Stimulated activated CD8-positive, alpha-beta memory T cell treated with anti-CD3 and anti-CD28 coated beads, Interleukin-7, amount 100 ng/mL, for 48 hours (primary cell): Measurements from ENCODE around the gene CLCA2.

Experiments
- DNase-seq, 2 donors: peaks; one replicate each; pipeline ENCODE4 v3.0.0-alpha.2; 2020; ENCODE audit warnings: low read depth in 1 of 2; ENCODE audit errors: extremely low read depth in 1 of 2

CLCA2 gene

DNA sequence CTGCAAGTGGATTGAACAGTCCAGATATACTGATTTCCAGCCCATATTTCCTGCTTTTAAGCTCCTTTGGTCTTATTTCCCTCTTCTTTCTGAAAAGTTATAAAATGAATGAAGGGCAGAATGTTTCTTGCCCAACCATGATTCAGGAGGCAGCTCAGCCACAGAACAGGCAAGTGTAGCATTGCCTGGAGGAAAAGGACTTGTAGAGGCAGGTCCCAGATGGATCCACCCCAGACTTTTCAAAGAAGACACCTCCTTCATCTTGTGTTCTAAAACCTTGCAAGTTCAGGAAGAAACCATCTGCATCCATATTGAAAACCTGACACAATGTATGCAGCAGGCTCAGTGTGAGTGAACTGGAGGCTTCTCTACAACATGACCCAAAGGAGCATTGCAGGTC, at the start of gene CLCA2:
CLCA2 (plus strand) TSS at position 299 of the 400 bp plus-strand sequence; CDS start at position 376, 77 bp downstream.
- DNase-seq = no peak

DNA sequence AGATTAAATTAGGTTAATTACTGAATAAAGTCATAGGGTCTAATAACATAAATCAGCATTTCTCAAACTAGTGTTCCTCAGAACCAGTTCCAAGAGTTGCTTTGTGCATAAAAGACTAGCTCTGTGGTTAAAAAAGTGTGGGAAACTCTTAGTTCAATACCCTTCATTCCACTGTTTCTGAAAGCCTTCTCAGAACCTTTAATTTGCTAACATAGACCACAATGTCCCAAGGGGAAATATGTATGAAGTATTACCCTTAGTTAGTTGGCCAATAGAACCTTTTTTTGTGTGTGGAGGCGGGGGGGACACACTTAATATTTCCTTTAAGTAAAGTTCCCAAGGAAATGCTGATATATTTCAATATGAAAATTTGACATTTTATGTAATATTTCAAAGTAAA, 48.3 kb upstream of the CLCA2 start:
- DNase-seq = no peak

DNA sequence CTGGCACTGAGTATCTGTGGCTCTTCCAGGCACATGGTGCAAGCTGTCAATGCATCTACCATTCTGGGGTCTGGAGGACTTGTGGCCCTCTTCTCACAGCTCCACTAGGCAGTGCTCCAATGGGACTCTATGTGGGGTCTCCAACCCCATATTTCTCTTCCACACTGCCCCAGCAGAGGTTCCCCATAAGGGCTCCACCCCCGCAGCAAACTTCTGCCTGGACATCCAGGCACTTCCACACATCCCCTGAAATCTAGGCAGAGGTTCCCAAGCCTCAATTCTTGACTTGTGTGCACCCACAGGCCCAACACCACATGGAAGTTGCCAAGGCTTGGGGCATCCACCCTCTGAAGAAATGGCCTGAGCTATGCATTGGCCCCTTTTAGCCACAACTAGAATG, 46.6 kb upstream of the CLCA2 start:
- DNase-seq = no peak

GRCh38 chr1:86378813-86379212, 45.2 kb upstream of the CLCA2 start:
- no peak for DNase-seq

GRCh38 chr1:86380257-86380861, 43.6 kb upstream of the CLCA2 start:
- DNase-seq = no peak

DNA sequence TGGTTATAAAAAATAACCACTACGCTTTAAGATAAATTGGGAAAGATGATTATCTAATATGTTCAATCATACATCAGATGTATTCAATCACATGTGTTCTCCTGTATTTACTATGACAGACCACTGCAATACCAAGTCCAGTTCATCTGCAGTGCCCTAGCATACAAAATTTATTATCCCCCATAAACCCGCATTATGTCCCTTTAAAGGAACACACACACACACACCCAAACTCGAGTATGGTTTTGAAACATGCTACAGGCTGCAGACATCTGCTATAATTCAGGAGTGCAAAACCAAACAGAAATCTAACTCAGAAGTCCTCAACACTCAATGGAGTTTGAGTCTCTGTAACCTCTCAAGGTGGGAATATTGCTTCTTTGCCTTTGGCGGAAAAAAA, 42.7 kb upstream of the CLCA2 start:
- no peak for DNase-seq

- no peak for DNase-seq
Measured at GRCh38 chr1:86382878-86383277, 41.1 kb upstream of the CLCA2 start.

DNA sequence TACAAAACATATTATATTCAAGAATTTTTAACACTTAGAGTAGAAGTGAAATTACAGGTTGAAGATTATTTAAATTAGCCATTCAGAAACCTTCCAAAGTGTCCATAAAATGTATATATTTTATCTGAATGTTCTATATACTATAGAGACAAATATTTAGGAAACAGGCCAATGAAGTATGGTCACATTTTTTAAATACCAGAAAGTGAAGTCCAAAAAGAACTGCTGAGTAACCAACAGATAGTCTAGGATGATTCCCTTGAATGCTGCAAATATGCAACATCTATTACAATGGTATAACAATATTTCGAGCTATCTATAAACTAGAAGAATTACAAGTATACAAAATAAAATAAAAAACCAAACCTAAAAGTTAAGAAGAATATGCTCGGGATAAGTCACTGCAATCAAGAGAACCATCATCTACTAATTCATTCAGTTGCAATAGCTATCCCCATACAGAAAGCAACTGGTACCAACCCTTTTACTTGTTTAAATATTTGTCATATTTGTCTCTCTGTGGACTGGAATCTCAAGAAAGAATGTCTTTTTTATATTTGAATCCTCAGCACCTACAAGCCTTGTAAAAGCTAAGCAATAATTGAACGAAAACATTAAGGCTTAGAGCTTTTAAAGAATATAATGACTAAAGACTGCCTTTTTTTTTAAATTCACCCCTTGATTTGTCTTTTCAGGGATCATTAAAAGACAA, 35.9 kb upstream of the CLCA2 start:
- no peak for DNase-seq

- DNase-seq = no peak
Measured at GRCh38 chr1:86388777-86389176, 35.2 kb upstream of the CLCA2 start.

DNA sequence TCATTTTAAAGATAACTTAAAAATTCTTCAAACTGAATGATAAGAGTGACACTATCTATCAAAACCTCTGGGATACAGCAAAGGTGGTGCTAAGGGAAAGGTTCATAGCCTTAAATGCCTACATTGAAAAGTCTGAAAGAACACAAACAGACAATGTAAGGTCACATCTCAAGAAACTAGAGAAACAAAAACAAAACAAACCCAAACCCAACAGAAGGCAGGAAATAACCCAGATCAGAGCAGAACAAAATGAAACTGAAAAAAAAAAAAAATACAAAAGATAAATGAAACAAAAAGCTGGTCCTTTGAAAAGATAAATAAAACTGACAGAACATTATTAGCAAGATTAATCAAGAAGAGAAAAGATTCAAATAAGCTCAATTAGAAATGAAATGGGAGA, 34.7 kb upstream of the CLCA2 start:
- no peak for DNase-seq

- DNase-seq = no peak
Measured at GRCh38 chr1:86394416-86394815, 29.6 kb upstream of the CLCA2 start.

DNA sequence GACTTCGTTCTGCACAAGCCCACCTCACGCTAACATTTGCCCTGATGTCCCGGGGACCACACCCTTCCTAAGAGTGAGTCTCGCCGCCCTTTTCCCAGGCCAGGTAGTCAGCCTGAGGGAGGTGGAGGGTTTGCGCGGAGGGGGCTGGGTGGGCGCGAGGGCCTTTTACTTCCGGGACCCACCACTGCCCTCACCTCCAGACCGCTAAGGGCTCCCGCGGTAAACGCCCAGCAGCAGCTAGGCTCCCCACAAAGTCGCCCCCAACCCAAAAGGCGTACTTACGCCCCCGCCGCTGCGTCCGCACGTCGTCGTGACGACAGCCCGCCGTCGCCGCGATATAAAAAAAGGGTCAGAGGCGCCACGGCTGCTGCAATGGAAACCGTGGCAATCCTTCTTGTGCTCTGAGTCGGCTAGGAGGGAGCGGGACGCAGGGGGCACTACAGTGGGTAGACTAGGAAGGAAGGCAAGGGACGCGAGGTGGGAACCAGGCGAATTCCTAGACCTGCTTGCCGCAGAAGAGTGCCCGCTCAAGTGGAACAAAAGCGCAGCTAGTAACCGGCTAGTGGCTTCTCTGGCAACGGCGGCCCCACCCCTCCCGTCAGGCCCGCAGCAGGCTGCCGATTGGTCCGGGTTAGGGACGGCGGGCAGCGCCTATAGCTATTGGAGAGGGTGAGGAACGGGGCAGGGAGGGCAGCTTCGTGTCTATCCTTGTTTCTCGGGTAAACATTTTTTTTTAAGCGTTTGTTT, 28.0 kb upstream of the CLCA2 start, which contains the start of gene ODF2L:
ODF2L (minus strand) TSS at position 573 of the 747 bp plus-strand sequence. CDS start 9,296 bp downstream, outside the sequence.
- peak; percentile 81 to 86 for DNase-seq

DNA sequence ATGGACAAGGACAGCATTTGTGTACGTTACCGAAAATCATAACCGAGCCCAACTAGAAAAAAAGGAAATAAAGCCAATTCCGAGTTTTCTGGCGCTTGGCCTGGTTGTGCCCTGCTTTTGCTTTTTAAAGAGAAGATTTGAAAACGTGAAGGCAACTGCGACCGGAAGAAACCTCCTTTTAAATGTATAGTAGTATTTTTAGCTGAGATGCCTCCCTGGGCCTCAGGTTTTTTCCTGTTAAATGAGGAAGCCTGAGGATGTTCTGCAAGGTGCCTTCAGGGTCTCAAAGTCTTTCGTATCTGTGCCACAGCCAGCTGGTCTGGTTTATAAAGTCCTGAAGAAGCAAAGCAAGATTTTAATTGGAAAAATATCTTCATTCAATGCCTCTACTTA, 27.5 kb upstream of the CLCA2 start:
- no peak for DNase-seq

DNA sequence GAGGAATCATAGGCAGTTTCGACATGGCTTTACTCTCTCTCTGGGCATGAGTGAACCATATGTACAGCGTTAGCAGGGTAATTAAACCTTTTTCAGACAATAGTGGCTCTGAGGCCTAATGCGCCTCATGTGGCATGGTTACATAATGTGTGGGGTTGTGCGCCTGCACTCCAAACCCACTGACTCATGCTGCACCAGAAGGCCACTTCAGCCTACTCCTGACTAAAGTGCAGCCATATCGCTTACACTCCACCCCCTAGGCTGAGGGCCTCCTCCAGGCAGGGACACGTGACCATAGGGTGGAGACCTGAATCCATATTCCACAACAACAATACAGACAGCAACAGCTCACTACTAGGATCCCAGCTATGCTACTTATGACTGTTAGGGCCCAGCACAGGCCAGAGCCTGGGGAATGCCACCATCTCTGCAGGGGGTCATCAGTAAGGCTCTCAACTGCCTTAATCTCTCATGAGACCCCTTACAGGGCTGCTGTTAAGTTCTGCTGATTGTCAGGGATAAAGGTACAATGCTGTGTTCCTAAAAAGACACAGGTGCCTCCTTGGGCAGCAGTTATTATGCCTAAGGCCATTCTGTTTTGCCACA, 14.5 kb upstream of the CLCA2 start:
- DNase-seq = no peak

GRCh38 chr1:86410879-86411278, 13.1 kb upstream of the CLCA2 start:
- DNase-seq = no peak

- no peak for DNase-seq
Measured at GRCh38 chr1:86416343-86416742, 7.6 kb upstream of the CLCA2 start.

DNA sequence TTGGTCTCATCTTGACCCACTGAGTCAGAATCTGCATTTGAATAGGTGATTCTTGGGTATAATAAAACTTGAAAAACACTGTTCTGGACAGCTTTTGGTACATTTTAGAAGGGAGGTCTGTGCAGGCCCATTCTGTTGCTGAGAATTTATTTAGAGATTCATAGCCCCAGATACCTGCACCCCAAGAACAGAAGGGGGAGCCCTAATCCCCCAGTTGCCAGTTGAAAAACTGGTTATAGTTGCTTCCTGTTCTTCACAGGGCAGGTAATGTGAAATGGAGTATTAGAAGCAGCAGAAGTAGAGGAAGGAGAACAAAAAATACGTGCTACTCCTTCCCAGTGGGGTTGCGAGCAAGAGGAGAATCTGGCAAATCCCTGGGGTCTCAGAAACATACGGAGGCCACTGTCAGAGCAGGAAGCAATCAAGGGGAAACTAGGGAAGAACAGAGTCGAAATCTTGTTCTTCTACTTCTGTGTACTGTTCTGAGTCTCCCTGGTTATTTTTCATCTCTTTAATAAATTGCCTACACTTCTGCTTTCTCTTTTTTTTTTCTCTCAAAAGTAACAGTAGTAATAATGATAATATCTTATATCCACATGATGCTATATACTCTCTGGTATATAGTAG, 4.6 kb upstream of the CLCA2 start:
- DNase-seq = no peak

DNA sequence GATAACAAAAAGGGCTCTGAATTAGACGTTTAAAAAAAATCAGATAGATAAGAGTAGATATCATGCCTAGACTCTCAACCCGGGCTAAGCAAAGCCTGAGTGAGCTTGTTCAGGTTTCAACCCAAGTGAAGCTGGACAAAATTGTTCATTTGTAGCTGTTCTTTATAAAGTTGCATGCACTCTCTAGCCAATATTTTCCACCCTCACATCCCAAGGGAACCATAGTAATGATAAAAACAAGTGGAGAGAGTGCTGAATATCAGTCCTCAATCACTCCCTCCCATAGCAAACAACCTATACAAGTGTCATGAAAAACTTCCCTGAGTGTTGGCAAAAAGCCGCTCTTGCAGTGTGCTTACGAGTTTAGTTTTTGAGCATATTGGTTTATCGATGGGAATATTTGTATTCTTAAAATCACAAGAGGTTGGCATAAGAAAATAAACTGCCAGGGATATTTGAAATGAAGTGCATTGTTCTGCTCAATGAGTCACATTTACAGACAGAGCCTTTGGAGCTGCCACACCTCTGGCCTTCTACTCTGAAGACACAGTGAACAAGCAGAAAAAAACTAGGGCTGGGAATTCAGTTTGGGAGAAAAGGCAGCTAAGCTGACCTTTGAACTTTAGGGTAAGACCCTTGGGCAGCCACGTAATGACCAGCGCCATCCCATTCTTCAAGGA, 2.2 kb upstream of the CLCA2 start:
- DNase-seq = no peak

GRCh38 chr1:86423473-86423872, 498 bp upstream of the CLCA2 start:
- DNase-seq = no peak

DNA sequence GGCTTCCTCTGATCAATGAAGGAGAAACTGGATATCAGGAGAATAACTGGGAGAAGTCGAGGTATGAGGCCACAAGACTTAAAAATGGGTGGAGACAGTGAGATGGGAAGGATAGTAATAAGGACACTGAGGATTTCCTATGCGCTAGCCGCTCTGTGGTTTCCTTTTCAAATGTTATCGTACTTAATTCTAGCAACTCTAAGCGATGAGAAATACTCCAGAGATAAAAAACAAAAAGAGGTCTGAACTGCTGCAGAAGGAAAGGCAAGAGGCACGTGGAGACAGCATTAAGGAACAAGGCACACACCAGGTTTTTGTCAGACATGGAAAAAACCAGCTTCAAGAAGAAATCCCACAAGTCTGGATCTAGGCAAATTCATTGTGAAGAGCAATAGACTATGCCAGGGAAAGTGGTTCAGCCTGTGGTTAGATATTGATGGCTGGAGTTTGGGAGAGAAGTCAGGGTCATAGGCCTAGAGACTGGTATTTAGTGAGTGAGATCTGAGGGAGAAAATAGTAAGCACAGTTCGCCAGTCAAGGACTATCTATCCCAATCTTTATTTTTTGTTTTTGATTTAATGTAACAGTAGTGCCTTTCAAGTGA, 5.3 kb downstream of the CLCA2 start:
- no peak for DNase-seq
